HG02885 (cell line): ENCODE measurements around the gene RCSD1.

ENCODE experiments used
- ATAC-seq: cut with Tn5 transposase; IDR thresholded peaks from one replicate; pipeline ENCODE4 v1.9.1; 2021; ENCODE audit warnings: mild to moderate bottlenecking; ENCODE audit not compliant: unreplicated experiment, poor library complexity

RCSD1 gene

DNA sequence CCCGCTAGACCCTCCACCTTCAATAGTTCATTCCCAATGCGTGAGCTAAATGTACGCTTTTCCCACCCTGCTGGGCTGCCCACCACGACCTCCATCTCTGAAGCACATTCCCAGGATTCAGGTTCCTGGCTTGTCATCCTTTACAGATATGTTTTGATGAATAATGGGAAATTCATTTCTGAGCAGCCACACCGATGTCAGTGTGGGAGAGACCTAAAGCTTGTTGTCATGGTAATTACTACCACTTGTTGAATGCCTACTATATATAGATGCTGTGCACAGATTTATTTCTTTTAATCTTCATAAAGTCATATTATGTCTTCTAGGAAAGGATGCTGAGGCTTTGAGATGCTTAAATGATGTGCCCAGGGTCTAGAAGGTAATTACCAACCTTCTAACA lies 8.0 kb downstream of the RCSD1 start:
- no peak for ATAC-seq

DNA sequence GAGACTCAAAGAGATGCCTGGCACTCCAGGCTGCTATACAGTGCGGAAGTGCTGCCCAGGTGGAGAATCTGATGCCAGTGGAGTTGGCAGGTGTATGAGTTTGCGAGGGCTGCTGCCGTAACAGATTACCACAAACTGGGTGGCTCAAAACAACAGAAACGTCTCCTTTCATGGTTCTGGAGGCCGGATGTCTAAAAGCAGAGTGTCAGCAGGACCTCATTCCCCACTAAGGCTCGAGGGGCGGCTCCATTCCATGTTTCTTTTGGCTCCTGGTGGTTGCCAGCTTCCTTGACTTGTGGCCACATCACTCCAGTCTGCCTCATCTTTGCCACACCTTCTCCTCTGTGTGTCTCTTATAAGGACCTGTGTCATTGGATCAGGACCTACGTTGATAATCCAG lies 10.0 kb downstream of the RCSD1 start:
- no peak for ATAC-seq

DNA sequence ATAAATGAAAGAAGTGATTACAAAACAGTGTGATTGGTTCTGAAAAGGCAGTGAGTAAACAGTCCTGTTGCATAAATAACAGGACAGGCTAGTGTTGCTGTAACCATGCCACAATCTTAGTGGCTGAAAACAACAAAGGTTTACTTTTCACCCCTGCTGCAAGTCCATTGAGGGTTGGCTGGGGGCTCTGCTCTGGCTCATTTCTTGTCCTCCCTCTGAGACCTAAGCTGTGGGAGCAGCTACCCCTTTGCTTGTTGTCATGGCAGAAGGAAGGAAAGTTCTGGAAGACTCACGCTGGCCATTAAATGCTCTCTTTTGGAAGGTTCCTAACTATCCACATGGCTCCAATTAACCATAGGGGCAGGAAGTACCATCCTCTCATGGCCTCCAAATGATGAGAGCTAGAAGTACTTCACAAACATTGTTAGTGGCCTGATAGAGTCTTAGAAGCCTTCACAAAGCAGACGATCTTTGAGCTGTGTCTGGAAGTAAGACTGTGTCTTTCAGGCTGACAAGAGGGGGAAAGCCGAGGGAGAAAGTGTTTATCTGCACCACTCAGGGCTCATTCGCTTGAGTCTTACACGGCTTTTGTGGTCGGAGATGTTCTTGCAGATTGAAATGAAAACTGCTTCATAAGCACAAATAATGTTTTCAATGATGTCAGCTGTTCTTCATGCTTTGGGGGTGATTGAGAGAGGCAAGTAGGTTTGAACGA lies 11.9 kb downstream of the RCSD1 start:
- no peak for ATAC-seq

DNA sequence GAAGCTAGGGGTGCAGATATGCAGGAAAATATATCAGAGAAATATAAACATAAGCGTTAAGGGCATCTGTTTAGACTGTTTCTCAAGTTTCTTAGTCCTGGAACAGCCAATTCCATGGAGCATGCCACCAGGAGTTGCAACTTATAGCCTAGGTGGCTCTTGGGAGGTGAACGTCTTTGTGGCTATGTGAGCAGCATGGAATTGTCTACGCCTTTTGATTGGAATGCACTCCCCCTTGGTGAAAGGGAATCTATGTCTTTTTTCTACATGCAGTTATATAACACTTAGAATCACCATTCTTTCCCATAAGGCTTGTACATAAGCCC lies 12.4 kb downstream of the RCSD1 start:
- ATAC-seq, result no peak

DNA sequence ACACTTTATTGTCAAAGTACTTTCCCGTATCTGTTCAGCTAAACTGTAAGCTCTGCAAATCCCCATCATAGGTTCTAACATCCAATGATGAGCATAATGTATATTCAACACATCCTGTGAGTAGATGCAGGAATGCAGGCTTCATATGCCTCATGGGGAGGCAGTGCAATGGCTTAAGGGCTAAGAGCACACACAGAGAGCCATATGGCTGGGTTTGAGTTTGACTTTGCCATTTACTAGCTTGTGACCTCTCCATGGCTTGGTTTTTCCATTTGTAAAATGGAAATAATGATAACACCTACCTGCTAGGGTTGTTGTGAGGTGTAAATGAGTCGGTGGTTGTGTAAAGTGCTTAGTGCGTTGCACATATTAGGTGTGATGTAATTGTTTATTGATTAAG lies 13.4 kb downstream of the RCSD1 start:
- ATAC-seq, result no peak

DNA sequence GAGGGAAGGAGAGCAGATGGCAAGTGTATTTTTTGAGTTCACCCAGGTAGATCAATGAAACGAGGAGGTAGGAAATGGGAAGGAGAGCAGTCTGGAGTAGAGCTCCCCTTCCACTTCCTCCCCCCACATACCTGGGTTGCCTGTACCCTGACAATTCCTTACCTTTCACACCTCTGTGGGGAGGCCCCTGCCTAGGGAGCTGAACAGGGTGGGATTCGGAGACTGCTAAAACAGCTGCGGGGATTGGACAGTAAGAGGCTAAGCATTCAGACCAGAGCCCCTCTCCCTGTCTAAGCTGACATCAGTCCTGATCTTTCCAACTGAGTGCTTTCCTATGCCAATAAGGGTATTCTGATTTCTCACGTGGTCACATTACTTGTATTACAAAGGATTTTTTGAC lies 14.5 kb downstream of the RCSD1 start:
- no peak for ATAC-seq

DNA sequence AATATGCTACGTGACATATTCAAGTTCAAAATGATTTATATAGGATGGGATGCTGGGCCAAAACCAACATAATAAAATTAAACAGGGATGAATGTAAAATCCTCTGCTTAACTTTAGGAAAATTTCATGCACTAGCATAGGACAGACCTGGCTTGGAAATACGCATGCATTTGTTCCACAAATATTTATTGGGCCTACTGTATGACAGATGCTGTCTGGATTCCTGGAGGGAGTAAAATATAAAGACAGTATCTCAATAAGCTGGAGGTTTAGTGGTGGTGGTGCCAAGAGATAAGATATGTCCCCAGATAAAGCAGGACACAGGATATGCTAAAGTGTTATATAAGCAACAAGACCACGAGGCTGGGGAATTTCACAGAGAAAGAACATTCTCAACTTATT lies 15.1 kb downstream of the RCSD1 start:
- ATAC-seq, result no peak

DNA sequence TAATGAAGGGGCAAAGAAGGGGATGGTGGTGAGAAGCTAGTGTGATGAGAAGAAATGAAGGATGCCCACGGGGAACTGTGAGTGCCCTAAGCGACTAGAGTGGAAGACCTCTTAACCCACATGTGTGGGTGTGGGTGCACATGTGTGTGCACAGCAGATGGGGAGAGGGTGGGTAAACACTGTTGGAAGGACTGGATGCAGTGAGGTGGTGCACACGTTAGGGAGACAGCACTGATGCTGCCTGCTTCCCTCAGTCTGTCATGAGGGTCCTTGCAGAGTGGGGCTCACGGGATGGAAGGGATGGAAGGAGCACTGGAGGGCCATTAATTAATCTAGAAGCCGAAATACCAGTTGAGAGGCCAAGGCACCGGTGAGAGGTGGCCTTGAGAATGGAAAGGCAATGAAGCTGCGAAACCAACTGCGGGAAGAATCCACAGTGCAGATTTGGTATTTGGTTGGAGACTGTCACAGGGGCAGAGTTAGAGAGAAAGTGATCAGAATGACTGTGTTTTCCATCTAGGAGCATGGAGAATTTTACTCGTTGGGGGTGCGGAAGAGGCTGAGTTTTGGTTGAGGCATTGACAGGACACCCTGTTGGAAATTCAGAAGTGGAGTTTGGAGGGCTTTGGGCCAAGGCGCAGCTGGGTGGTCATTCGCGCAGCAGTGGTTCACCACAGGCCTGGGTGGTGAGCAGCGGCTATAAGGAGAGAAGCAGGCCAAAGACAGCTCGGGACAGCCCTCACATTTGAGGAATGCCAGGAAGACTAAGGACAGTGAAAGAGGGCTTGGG lies 15.8 kb downstream of the RCSD1 start:
- no peak for ATAC-seq

DNA sequence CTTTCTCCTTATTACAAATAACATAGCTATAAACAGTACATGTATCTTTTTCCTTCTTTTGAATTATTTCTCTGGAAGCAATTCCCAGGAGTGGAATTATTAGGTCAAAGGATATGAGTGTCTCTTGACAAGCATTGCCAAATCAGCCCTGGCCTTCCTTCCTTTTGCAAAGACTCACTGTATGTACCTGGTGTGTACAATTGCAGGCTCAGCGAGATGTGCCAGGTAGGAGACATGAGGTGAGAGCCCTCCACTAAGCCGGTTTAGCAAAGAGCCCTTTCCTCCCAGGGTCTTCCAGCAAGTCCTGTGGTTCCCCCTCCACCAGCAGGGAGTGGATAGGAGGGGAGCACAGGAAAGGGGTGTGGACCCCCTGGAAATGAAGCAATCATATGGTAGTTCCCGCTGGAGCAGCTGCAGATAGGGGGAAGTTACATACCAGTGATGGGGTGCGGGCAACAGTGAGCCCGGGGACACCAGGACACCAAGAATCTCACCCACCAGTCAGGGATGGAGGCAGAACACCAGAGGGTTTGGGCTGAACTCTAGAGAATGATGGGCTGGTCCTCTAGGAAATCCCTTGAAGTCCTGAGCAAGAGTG lies 18.3 kb downstream of the RCSD1 start:
- no peak for ATAC-seq

DNA sequence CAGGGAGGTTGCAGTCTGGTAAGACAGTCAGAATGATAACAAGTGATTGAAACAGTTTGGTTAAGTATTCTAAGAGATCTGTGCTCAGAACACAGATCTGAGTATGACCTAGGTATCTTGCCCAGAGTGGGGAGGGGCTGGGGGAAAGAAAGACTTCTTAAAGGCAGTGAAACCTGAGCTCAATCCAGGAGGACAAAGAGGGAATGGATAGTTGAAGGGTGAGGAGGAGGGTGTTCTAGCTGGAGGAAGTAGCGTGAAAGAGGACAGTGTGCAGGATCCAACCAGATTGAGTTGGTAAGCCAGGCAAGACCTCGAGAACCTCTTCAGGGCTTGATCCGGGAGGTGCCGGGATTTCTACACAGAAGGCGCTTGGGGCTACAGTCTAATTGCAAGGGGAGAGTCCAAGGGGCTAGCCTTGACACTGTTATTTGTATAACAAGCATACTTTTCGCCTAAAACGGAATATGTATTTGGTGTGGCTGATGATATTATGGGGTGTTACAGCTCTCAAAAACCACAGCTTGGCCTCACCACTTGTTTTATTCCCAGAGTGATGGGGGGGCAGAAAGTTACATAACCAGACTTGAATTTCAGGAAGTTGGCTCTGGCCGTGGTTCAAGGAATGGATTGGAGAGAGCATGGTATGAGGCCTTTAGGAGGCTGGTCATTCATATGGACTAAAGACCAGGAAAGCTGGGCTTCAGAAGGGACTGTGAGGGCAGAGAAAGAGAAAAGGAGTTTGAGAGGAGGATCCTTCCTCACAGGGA lies 19.1 kb downstream of the RCSD1 start:
- ATAC-seq, result no peak

DNA sequence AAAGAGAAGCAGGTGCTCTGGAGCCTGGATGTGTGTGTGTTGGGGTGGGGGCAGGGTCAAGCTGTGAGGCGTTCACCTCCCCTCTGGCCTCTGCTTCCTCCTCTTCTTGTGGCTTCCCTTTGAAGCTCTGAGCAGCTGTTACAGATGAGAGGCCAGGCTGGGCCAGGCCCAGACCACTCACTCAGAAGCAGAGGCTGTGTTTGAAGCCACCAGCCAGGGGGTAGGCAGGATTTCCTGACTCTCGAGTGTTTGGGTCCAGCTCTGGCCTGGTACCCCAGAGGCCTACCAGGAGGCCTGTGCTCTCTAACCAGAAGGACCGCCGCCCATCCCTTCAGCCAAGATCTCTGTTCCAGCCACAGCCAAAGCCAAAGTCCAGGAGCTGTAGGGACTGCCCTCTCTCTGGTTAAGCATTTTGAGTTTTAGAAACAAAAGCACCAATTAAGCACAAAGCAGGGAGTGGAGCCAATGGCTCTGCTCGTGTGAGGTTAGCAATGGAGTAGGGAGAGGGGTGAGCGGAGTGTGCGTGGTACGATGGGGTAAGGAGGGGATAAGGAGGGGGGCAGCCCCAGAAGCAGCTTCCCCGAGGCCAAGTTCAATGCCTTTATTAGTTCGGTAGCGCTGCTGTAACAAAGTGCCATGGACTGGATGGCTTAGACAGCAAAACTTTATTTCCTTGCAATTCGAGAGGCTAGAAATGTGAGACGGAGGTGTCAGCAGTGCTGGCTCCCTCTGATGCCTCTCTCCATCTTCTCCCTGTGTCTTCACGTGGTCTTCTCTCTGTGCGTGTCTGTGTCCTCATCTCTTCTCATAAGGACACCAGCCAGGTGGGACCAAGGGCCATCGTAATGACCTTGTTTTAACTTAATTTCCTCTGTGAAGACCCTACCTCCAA lies 20.5 kb downstream of the RCSD1 start:
- peak; percentile 77 for ATAC-seq

DNA sequence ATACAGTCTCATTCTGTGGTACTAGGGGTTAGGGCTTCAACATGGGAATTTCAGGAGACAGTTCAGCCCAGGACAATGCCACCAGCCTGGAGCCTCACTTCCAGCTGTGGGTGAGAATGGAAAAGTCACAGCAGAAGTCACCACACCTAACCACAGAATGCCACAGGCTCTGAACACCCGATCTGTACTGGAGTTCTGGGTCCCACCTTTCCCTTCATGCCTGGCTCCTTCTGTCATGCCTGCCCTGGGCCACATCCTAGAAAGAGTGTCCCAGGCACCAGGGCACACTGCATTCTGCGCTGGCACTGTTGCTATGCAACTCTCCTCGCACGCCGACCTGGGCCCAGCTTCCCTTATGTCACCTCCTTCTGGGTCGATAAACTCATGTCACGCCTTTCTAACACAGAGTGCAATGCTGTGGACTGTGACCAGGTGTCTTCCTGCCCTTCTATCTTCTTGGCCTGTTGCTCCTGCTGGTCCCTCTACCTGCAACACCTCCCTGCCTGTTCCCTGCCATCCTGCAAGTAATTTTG lies 21.2 kb downstream of the RCSD1 start:
- peak; percentile 58 for ATAC-seq

DNA sequence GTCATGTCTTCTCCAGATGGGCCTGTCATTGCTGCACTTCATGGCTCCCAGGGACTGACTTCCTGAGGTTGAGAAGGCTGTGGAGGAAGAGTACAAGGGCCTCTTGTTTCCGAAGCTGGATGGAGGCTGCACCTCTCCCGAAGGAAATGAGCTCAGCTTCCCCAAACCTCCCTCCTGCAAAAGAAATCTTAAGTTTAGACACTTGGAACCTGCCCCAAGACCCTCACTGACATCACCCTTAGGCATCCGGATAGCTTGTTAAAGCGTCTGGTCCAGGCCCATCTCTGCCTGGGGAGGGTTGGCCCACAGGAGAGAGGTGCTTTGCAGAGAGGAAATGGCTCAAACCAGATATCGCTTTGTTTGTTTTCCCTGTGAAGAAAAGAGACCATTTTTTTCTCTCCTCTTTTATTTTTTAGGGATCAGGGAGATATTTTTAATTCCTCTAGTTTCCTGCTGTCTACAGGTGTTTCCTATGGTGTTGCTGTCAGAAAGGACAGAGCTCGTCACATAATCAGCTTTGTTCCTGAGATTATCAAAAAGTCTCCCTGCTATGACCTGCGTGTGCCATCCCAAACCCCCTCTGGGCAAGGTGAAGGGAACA lies 25.0 kb downstream of the RCSD1 start:
- no peak for ATAC-seq

DNA sequence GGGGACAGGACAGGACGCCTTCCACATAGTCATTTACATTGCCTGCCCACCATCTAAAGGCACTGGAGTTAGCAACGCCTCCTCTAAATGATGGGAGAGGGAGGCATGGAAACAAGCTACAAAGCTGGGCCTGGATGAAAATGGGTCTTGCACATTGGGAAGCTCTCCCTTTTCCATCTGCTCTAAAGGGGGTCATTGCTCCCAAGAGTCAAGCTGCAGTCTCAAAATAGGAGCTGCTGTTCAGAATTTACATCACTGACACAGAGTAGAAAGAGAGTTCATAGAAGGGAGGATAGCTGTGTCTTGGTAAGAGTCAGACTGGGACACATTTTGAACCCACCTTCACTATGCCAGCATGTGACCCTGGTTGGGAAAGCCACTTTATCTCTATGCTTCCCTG lies 26.6 kb downstream of the RCSD1 start:
- no peak for ATAC-seq

DNA sequence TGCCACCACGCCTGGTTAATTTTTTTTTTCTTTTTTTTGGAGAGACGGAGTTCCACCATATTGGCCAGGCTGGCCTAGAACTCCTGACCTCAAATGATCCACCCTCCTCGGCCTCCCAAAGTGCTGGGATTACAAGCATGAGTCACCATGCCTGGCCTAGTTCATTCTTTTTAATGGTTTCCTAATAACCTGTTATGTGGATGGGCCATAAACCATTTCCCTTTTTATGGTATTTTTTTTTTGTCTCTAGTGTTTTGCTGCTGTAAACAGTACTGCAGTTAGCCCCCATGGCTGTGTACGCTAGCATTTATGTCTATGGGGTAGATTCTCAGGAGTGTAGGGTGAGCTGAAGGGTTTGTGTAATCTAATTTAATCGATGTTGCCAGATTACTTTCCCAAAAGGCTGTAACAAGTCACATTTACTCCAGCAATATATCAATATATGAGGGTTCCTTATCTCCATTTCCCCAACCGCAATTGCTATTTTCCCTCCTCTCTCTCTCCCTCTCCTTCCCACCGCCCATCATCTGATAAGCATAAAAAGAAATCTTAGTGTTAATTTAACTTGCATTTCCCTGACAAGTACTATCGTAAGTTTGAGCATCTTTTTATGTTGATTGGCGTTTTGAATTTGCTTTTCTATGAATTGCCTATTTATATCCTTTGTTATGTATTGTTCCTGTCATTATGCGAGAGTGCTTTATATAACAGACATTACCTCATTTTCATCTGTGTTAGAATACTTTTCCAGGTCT lies 28.7 kb downstream of the RCSD1 start:
- ATAC-seq, result no peak

DNA sequence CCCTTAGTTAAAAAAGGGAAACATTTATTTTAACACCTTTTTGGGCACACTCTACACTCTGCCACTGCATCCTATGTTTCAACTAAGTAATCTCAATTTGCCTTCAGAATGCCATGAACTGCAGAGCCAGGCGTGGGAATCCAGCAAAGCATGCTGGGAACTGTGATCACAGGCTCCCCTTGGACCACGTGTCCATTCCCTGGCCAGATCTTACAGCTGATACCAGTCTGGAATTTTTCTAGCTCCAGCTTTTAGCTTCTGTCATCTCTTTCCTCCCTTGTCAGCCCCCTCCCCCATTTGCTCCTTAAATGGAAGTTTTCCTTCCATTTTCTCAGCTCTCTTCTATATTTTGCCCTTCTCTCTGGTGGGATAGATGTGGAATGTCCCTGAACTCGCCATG lies 29.4 kb downstream of the RCSD1 start:
- no peak for ATAC-seq

DNA sequence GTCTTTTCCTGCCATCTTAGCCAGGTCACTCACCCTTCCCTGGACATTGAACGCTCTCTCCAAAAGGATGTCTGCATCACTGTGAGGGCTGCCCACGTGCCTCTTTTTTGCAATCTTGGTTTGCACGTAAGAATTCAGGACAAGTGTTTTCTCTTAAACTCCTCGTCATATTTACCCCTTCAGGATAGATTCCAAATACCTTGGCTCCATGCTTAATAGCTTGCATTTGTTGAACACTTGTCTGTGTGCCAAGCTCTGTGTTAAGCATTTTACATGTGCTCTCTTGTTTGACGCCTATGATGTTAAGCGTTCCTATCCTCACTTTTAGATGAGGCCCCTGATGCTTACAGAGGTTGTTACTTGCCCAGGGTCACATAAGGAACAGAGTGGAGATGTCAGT lies 29.8 kb downstream of the RCSD1 start:
- no peak for ATAC-seq

DNA sequence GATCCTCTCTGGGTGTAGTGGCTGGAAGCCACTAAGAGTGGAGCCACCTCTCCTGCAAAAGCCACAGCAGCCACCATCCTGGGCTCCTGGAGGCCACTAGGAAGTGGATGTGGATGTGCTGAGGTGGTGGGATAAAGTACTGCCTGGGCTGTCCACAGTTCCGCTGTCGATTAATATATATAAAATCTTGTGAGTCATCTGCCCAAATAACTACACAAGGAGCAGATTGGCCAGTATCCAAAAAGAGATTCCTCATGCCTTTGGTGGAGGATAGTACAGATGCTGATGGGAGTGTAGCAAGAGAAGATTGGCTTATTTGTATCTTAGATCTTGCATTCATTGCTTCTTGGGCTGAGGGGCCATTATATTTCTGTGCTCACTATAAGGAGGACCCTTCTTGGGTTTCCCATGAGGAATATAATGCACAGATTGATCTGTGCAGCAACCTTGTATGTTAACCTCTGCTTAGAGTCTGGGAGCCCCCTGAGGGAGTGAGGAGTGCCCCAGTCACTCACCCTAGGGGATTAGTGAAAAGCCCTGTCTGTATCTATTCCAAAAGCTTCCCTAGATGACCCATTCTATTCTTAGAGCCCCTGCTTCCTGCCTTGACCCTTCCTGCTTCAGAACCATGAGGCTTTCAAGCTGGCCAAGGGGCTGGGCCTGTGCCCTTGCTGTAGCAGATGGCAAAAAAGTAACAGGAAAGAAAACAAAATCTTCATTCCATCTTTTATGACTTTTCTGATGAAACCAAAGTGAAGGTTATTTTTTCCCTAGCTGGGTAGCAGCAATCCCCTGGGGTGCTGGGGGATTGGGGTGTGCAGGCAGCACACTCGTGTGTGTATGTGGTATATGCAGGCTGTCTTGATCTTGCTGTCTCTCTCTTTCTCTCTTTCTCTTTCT lies 31.7 kb downstream of the RCSD1 start:
- ATAC-seq, result no peak
